Breast epithelium (tissue), 3 donors: ENCODE data around the gene SRPK3.

Source experiments
- CTCF ChIP-seq, 3 donors: fragments of 450-650 bp; IDR thresholded peaks; one replicate each; pipeline ENCODE4 v1.5.1; 2016 to 2017; ENCODE audit warnings: antibody characterized with exemption in 3 of 3, mild to moderate bottlenecking in 3 of 3, moderate library complexity in 3 of 3
- POLR2A ChIP-seq: fragments of 450-650 bp; IDR thresholded peaks from one replicate; pipeline ENCODE4 v1.6.1; 2016; ENCODE audit warnings: antibody characterized with exemption, mild to moderate bottlenecking, moderate library complexity

GRCh38 chrX:153828723-153829548 lies 48.1 kb downstream of the SRPK3 start:
- TF ChIP-seq POLR2A (no peak), CTCF (IDR thresholded peaks at IDR 0.05) (no peak)
